CD14-positive monocyte (primary cell): ENCODE results near the gene SUPT5H. TPM values are rescaled to one million over a fixed set of nuclear protein-coding genes. Genes with fewer than 3 reads are reported as not detected.

Experiments
- DNase-seq, 3 donors: peaks; one replicate each; pipeline ENCODE4 v3.0.0-alpha.2; 2011 to 2022
- H2AFZ ChIP-seq: 2 replicates; pipeline ENCODE4 v1.6.0; 2012; ENCODE audit warnings: mild to moderate bottlenecking, low read depth, low read length, inconsistent platforms; ENCODE audit not compliant: insufficient read depth, poor library complexity, severe bottlenecking
- H3K27ac ChIP-seq, 2 donors: 1 replicate in 1 of 2; 2 replicates in 1 of 2; pipeline ENCODE4 v1.5.1; 2012 to 2013; ENCODE audit warnings: low read length in 2 of 2, control low read depth in 1 of 2, inconsistent platforms in 1 of 2, low read depth in 1 of 2, mild to moderate bottlenecking in 1 of 2
- H3K27me3 ChIP-seq, 2 donors: one replicate each; pipeline versions ENCODE4 v1.6.0 to v1.6.1; 2011 to 2013; ENCODE audit warnings: low read length in 2 of 2; ENCODE audit not compliant: control insufficient read depth in 2 of 2, insufficient read depth in 2 of 2
- H3K36me3 ChIP-seq, 2 donors: replicated peaks in 1 of 2; 1 replicate in 1 of 2; 2 replicates in 1 of 2; pipeline versions ENCODE4 v1.5.1 to v1.6.1; 2012 to 2013; ENCODE audit warnings: low read length in 2 of 2, control low read depth in 1 of 2, inconsistent platforms in 1 of 2, mild to moderate bottlenecking in 1 of 2; ENCODE audit not compliant: insufficient read depth in 2 of 2, control insufficient read depth in 1 of 2
- H3K4me1 ChIP-seq, 2 donors: 1 replicate in 1 of 2; 2 replicates in 1 of 2; pipeline versions ENCODE4 v1.5.1 to v1.6.1; 2012 to 2013; ENCODE audit warnings: low read length in 2 of 2, control low read depth in 1 of 2, inconsistent platforms in 1 of 2, mild to moderate bottlenecking in 1 of 2, moderate library complexity in 1 of 2; ENCODE audit not compliant: insufficient read depth in 2 of 2, control insufficient read depth in 1 of 2
- H3K4me2 ChIP-seq: replicated peaks from 2 replicates; pipeline ENCODE3; 2012; ENCODE audit warnings: low read length, moderate library complexity, mild to moderate bottlenecking; ENCODE audit not compliant: poor library complexity, severe bottlenecking; ENCODE audit errors: extremely low read depth
- H3K4me3 ChIP-seq, 3 experiments: fragments of 200-600 bp in 1 of 3; sonication (generic) in 1 of 3; replicated peaks in 1 of 3; 1 replicate in 2 of 3; 2 replicates in 1 of 3; pipeline ENCODE4 v1.5.1; 2011 to 2013; ENCODE audit warnings: low read length in 3 of 3, mild to moderate bottlenecking in 3 of 3, control low read depth in 2 of 3, low read depth in 2 of 3, inconsistent platforms in 1 of 3, moderate library complexity in 1 of 3
- H3K79me2 ChIP-seq: 2 replicates; pipeline ENCODE4 v1.6.0; 2012; ENCODE audit warnings: mild to moderate bottlenecking, control low read depth, inconsistent platforms, low read length, moderate library complexity; ENCODE audit not compliant: insufficient read depth
- H3K9ac ChIP-seq: 2 replicates; pipeline ENCODE4 v1.6.0; 2017; ENCODE audit warnings: low read length, mild to moderate bottlenecking; ENCODE audit not compliant: insufficient read depth, poor library complexity, severe bottlenecking
- H3K9me3 ChIP-seq, 2 donors: replicated peaks in 1 of 2; 1 replicate in 1 of 2; 2 replicates in 1 of 2; pipeline versions ENCODE4 v1.5.1 to v1.6.1; 2012 to 2013; ENCODE audit warnings: low read length in 2 of 2, control low read depth in 1 of 2; ENCODE audit not compliant: control insufficient read depth in 1 of 2, insufficient read depth in 1 of 2
- H4K20me1 ChIP-seq: 2 replicates; pipeline ENCODE4 v1.6.0; 2012; ENCODE audit warnings: mild to moderate bottlenecking, low read length, control low read depth, moderate library complexity; ENCODE audit not compliant: insufficient read depth
- H3K27ac Mint-ChIP-seq, 7 donors: one replicate each; pipeline ENCODE4 v1.8.0; 2020; ENCODE audit warnings: mild to moderate bottlenecking in 7 of 7, mixed read lengths in 7 of 7, moderate library complexity in 6 of 7, inconsistent platforms in 2 of 7
- H3K27me3 Mint-ChIP-seq, 3 donors: one replicate each; pipeline ENCODE4 v1.8.0; 2021 to 2022; ENCODE audit warnings: low read depth in 3 of 3, mild to moderate bottlenecking in 3 of 3, mixed read lengths in 3 of 3, moderate library complexity in 3 of 3, inconsistent platforms in 1 of 3
- H3K36me3 Mint-ChIP-seq, 2 donors: one replicate each; pipeline ENCODE4 v1.8.0; 2020; ENCODE audit warnings: mixed read lengths in 2 of 2, inconsistent platforms in 1 of 2, mild to moderate bottlenecking in 1 of 2
- H3K4me1 Mint-ChIP-seq: one replicate; pipeline ENCODE4 v1.8.0; 2020; ENCODE audit warnings: mild to moderate bottlenecking, mixed read lengths
- H3K4me3 Mint-ChIP-seq, 2 donors: one replicate each; pipeline ENCODE4 v1.8.0; 2020; ENCODE audit warnings: mild to moderate bottlenecking in 2 of 2, mixed read lengths in 2 of 2, moderate library complexity in 1 of 2
- H3K9me3 Mint-ChIP-seq, 7 donors: one replicate each; pipeline ENCODE4 v1.8.0; 2020 to 2022; ENCODE audit warnings: mixed read lengths in 7 of 7, mild to moderate bottlenecking in 6 of 7, moderate library complexity in 6 of 7, inconsistent platforms in 2 of 7
- WGBS: methylation state at CpG from one replicate; pipeline ENCODE4 v1.1.5; 2013; ENCODE audit warnings: missing lambda C conversion rate; ENCODE audit not compliant: insufficient coverage; 5-methylcytosine and 5-hydroxymethylcytosine counted together
- intact Hi-C, 2 donors: fragments of 100-400 bp; cut with micrococcal nuclease; formaldehyde crosslinking; loops; one replicate each; pipeline versions ENCODE4 v1.15.0 to v1.15.1; 2023
- polyA plus RNA-seq, 3 donors: library from polyadenylated mRNA; depleted of rRNA in 1 of 3; unstranded in 2 of 3; stranded (reverse) in 1 of 3; fragments of 300-500 nt in 2 of 3; fragments of >200 nt in 1 of 3; fragmentation: Illumina TruSeq in 2 of 3; gene quantifications; 1 replicate in 2 of 3; 2 replicates in 1 of 3; pipeline ENCODE4 v1.2.3, GENCODE V29; 2012 to 2021
- TF ChIP-seq, protein P1 (sequence below): fragments of 200-600 bp; IDR thresholded peaks from one replicate; pipeline ENCODE4 v1.8.0; 2022; ENCODE audit warnings: antibody characterized with exemption, mild to moderate bottlenecking

Gene SUPT5H
- polyA plus RNA-seq, 3 donors = 43.6 to 83.2 (median 50.7) TPM

GRCh38 chr19:39444598-39445195 is 685 bp upstream of the SUPT5H start:
- TF ChIP-seq, protein P1, sequence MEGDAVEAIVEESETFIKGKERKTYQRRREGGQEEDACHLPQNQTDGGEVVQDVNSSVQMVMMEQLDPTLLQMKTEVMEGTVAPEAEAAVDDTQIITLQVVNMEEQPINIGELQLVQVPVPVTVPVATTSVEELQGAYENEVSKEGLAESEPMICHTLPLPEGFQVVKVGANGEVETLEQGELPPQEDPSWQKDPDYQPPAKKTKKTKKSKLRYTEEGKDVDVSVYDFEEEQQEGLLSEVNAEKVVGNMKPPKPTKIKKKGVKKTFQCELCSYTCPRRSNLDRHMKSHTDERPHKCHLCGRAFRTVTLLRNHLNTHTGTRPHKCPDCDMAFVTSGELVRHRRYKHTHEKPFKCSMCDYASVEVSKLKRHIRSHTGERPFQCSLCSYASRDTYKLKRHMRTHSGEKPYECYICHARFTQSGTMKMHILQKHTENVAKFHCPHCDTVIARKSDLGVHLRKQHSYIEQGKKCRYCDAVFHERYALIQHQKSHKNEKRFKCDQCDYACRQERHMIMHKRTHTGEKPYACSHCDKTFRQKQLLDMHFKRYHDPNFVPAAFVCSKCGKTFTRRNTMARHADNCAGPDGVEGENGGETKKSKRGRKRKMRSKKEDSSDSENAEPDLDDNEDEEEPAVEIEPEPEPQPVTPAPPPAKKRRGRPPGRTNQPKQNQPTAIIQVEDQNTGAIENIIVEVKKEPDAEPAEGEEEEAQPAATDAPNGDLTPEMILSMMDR = no peak
- Mint-ChIP-seq H3K9me3 (peaks cover 0 to 3% (median 0%) of the 10 kb centered on the region in 7 donors), H3K4me3 (peak overlapping the region; percentile 97 to 98), H3K4me1 (peaks cover 53% of the 10 kb centered on the region), H3K36me3 (peaks cover 16 to 20% of the 10 kb centered on the region in 2 donors), H3K27ac (peak overlapping the region; percentile 89 to 100 (median 99)), H3K27me3 (peaks cover 0 to 5% (median 3%) of the 10 kb centered on the region in 3 donors)
- H3K79me2 ChIP-seq = peaks cover 52% of the 10 kb centered on the region
- H3K27me3 ChIP-seq = no peaks in the 10 kb centered on the region
- peak overlapping the region; percentile 77 for H2AFZ ChIP-seq
- 0% methylated on average over 3 of the region's 17 CpGs for WGBS
- peaks cover 36 to 40% of the 10 kb centered on the region in 2 donors for H3K4me1 ChIP-seq
- H3K9ac ChIP-seq = peak overlapping the region; percentile 98
- peak overlapping the region; percentile 94 to 100 for H3K27ac ChIP-seq
- peaks cover 22% of the 10 kb centered on the region for H4K20me1 ChIP-seq
- H3K9me3 ChIP-seq = no peaks in the 10 kb centered on the region
- DNase-seq = no peak
- peaks cover 4 to 18% of the 10 kb centered on the region in 2 donors for H3K36me3 ChIP-seq
- intact Hi-C loops = loop anchor here (2.0 to 10.0 kb wide), 3 partner anchors 58 to 93 kb away; partner anchors contain the start of gene EID2B (in 1 of the 2)
- H3K4me3 ChIP-seq = peak overlapping the region; percentile 55 to 100 (median 95)
- H3K4me2 ChIP-seq = peak overlapping the region; percentile 79

DNA sequence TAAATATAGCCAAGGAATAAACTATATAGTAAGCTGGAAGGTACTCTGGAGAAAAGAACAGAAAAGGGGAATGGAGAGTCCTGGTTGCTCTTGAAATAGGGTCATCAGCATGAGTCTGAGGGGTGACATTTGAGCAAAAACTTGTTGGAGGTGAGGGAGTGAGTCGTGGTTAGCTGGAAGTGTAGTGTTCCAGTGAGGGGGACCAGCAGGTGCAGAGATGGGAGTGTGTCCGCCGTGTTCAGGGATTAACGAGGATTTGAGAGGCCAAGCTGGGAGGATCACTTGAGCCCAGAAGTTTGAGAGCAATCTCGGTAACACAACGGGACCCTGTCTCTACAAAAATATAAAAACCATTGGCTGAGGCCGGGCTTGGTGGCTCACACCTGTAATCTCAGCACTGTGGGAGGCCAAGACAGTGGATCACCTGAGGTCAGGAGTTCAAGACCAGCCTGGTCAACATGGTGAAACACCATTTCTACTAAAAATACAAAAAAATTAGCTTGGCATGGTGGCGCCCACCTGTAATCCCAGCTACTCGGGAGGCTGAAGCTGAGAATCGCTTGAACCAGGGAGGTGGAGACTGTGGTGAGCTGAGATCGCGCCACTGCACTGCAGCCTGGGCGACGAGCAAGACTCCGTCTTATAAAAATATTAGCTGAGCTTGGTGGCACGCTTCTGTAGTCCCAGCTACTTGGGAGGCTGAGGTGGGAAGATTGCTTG is 1.1 kb downstream of the SUPT5H start:
- Histone ChIP-seq H3K27me3 (no peaks in the 10 kb centered on the region), H4K20me1 (peaks cover 41% of the 10 kb centered on the region), H3K4me1 (peaks cover 36 to 40% of the 10 kb centered on the region in 2 donors), H3K9me3 (no peaks in the 10 kb centered on the region), H3K79me2 (peaks cover 70% of the 10 kb centered on the region), H3K4me2 (peak overlapping the region; percentile 79), H3K36me3 (peaks cover 4 to 27% of the 10 kb centered on the region in 2 donors), H2AFZ (peak overlapping the region; percentile 77), H3K27ac (peak overlapping the region in 1 of 2 donors; percentile 100), H3K4me3 (peak overlapping the region; percentile 55 to 100 (median 95)), H3K9ac (peak overlapping the region; percentile 98)
- 89% methylated on average over 6 of the region's 16 CpGs for WGBS
- Mint-ChIP-seq H3K36me3 (peaks cover 19 to 31% of the 10 kb centered on the region in 2 donors), H3K4me1 (peaks cover 51% of the 10 kb centered on the region), H3K27me3 (peaks cover 0 to 3% (median 0%) of the 10 kb centered on the region in 3 donors), H3K4me3 (peak overlapping the region; percentile 97 to 98), H3K9me3 (peaks cover 0 to 3% (median 0%) of the 10 kb centered on the region in 7 donors), H3K27ac (peak overlapping the region; percentile 47 to 100 (median 97))
- DNase-seq = no peak
- TF ChIP-seq, protein P1 = no peak
- intact Hi-C loops = loop anchor here (5.0 to 10.0 kb wide), 2 partner anchors 88 to 91 kb away; partner anchors contain the start of gene EID2B (in 1 of the 2)
